NCI-H510A treated with DMSO at 0.1 percent for 48 hours (cell line): ENCODE measurements around the gene PIGC.

ENCODE experiments used
- DNase-seq: peaks from one replicate; lab custom pipeline; 2025; lab: John Stamatoyannopoulos, UW

The PIGC gene

DNA sequence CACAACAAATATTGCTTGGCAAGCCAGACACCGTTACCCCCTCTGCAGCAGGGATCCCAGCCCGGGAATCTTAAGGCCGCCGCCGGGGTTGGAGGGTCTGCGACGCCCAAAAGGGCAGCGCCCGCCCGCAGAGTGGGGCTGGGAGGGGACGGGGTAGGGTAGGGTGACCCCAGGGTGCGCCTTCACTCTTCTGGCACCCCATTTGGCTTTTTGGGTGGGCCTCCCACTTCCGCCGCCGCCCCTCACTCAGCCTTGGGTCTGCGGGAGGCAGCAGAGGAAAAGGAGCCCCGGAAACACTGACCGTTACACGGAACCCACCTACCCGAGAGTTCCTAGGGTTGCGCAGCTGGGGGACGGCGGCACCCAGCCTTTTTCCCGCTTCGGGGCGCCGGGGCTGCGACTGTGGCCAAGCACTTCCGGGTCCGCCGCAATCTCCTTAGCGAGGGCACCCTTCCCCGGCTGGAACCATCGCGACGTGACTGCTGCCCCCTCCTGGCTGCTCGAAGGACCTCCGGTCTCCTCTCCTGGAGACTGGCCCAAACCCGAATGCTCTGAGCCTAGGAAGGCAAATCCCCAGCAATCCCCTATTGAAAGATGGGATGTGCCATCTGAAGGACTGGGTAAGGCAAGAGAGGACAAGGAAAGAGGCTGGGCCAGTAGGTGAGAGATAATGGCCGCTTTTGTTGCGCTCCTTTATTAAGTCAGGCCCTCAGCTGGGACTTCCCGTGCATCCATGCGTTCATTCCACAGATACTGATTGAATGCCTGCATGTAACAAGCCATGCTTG lies at the start of gene PIGC:
Gene PIGC (minus strand): TSS at position 404 of the 788 bp plus-strand sequence. CDS start 1,447 bp downstream, outside the sequence.
- DNase-seq, result peak; percentile 72

DNA sequence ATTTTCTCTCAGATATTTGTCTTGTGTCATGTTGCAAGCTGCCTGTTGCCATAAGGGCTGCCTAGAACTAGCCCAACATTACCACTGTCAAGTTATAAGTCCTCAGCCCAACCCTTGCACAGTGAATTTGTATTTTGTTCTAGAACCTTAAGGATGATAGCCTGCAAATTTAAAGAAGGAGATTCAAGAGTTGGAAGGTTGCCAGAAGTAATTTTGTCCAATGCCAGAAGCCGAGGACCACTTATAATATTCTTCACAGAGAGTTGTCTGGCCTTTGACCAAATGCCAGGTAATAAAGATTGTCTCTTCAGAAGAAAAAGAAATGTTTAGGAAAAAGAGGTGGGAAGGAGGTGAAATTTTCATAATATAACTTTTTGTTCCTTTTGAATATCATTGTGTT lies 48.6 kb upstream of the PIGC start:
- no peak for DNase-seq

DNA sequence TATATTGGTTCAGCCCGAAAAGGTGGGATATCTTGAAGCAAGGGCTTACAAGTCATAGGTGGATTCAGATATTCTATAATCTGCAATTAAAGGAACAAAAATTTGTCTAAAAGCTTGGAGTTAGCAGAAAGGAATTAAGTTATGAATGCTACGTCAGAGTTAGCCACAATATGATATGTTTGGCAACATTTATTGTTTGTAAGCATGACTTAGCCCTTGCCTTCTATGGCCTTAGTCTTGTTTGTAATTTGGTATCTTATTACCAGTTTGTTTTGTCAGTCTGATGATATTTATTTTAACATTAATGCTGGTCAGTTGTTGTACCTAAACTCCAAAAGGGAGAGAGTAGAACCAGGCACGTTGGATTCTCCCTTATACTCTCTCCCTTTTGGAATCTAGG lies 46.0 kb upstream of the PIGC start:
- no peak for DNase-seq

GRCh38 chr1:172488393-172488792 lies 44.5 kb upstream of the PIGC start:
- DNase-seq, result no peak

DNA sequence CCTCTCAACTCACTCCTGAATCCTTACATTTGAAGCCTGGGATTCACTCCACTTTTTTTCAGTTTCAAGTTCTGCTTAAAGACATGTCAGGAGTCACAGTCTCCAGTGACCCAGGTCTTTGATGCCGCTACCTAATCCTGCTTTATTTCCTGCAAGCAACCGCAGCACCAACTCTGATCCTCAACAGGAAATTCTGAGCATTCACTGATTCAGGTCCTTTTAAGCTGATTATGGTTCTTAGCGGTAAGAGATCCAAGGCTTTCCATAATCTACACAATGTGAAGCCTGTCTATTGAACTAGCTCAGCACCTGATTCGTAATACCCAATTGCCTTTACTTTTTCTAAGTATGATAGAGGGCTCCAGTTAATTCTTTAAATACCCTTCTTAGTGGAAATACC lies 43.7 kb upstream of the PIGC start:
- DNase-seq, result no peak

- no peak for DNase-seq
These were observed 43.1 kb upstream of the PIGC start for GRCh38 chr1:172486805-172487454.

GRCh38 chr1:172485626-172486025 lies 41.8 kb upstream of the PIGC start:
- DNase-seq, result no peak

DNA sequence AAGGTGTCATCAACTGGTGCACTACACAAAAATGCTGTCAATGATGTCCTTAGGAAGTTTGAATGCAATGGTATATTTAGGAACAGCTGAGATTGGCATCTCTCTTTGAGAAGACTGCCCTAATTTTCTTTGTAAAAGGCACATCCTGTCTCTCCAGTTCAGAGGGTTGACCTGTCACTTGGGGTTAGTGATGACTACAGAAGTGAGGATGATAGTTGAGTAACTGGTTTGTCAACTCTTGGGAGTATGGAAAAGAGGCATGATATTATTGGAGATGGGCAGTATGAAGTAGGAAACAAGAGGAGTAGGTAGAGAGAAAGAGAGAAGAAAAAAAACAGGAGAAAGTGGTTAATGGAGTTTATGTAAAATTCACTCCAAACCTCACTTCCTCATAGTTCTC lies 40.4 kb upstream of the PIGC start:
- DNase-seq, result peak; percentile 80

DNA sequence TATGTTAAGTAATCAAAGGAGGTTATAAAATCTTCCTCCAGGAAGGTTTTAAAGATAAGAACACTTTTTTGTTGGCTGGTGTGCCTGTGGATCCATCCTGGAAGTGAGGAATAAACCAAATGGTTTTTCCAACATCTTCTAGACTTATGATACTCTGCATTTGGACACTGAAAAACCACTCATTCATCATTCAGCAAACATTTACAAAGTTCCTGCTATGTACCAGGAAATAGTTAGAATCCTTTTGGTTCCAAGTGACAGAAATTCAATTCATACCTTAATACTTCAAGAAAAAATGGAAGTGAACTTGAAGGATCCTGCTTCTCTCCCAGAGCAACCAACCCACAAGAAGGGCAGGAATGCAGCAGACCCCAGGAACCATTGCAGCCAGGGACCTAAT lies 39.6 kb upstream of the PIGC start:
- DNase-seq, result no peak

GRCh38 chr1:172482044-172482443 lies 38.2 kb upstream of the PIGC start:
- DNase-seq, result no peak

DNA sequence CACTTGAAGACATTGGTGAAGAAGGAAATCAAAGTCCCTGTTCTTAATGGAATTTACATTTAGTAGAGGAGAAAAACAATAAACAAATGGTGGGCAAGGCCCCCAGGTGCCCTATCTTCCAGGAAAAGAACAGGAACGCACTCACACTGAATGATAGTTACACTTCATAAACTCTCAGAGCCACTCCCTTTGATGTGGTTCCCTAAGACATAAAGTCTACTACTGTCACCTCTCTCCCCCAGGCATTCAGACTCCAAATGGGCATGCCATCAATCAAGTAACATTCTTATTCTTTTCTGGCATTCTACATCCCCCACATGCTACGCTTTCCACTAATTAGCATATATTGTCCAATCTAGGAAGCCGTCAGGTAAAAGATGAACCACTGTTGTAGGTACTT lies 36.6 kb upstream of the PIGC start:
- DNase-seq, result no peak

GRCh38 chr1:172478485-172478884 lies 34.6 kb upstream of the PIGC start:
- no peak for DNase-seq

GRCh38 chr1:172477741-172478140 lies 33.9 kb upstream of the PIGC start:
- DNase-seq, result no peak

DNA sequence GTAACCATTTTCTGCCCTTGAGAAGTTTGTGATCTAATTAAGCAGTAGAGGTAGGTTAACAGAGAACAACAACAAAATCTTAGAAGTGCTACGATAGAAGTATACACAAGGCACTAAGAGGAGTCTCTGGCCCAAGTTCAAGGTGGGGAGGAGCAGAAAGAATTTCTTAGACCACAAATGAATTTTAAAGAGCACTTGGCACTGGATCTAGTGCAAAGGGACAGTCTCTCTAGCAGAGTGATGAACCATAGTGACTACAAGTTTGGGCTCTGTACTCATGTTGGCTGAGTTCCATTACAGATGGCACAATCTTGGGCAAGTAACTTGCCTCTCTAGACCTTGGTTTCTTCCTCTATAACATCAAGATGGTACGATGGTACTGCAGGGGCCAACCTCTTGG lies 33.3 kb upstream of the PIGC start:
- DNase-seq, result no peak

GRCh38 chr1:172476218-172476811 lies 32.4 kb upstream of the PIGC start:
- no peak for DNase-seq

GRCh38 chr1:172473842-172474241 lies 30.0 kb upstream of the PIGC start:
- no peak for DNase-seq

DNA sequence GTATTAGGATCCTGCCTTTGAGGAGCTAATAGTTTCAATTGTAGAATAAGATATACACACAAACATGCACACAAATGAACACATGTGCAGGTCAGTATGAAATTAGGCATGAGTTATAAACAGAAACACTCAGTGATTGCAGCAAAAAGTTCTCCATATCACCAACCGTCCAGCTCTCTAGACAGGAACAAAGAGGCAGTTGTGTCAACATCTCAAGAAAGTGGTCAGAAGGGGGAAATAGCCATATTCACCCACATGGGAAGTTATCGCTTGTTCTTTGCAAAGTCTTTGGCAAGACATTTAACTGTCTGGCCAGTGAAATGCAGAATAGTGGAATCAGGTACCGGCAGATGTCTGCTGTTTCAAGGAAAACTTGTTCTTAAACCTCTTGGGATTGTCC lies 29.4 kb upstream of the PIGC start:
- no peak for DNase-seq

- no peak for DNase-seq
These were observed 28.6 kb upstream of the PIGC start for GRCh38 chr1:172472495-172472894.

DNA sequence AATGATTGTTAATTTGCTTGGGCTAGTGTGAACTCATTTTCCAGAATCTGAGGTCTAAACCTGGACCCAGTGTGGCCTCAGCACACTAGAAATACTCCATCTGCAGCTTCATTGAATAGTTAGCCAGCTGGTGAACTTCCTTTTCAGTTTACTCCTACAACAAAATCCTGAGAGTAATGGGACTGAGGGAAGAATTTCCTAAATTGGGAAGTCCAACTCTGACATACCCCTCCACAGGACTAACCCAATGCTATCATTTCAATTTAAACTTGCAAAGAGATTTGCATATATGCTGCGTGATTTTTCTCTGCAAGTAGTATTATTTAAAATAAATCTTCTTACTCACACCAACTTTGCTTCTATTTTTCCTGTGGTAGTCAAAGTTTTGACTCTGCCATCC lies 27.8 kb upstream of the PIGC start:
- no peak for DNase-seq

DNA sequence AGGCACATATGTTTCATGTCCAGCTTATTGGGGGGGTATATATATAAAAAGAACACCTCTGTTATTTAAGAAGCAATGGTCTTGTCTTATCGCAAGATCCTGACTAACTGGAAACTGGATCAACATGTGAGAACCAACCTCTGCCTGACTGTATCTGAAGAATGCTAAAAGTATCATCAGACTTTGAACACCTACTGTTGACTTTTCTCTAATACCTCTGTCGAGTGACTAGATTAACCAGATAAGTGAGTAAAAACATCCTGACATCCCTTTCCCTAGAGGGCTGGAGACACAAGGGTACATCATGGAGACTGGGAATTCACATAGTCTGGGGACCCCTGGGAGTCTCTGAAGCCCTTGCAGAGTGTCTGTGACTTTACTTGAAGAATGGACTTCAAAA lies 26.3 kb upstream of the PIGC start:
- no peak for DNase-seq

DNA sequence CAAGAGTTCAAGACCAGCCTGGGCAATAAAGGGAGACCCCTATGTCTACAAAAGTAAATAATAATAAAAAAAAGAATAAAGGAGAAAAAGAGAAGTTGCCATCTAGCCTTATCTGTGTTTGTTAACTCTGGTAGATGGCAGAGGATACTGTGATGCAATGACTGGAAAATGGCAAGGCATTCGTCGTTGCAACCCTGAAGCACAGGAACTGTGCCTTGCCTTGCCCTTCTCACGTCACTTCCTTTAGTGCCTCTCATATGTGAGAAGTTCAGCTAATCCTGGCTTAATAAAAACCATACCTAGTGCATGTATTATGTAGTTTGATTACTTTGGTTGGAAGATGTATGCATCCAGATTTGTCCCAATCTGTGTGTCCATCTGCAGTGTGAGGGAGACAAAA lies 25.8 kb upstream of the PIGC start:
- DNase-seq, result no peak

GRCh38 chr1:172468296-172468695 lies 24.4 kb upstream of the PIGC start:
- no peak for DNase-seq

DNA sequence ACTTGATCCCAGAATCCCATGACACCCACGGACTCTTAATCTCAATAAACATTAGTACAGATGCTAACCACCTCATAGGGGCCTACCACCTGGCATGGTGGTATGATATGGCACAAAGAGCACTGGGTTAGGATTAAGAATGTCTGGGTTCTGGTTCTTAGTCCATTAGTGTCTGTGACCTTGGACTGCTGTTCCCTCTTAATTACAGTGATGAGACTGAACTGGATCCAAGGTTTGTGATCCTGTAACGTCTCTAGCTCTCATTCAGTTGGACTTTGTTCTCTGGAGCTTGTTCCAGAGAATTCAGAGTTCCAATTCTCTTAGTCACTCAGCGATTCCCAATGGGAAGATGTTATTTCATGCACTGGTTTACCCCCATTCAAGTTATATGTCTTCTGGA lies 23.6 kb upstream of the PIGC start:
- no peak for DNase-seq
